Left ventricle myocardium inferior (tissue), 1 donor: ENCODE results near the gene GATAD1. TPM values are rescaled to one million over a fixed set of nuclear protein-coding genes. Genes with fewer than 3 reads are reported as not detected.

Experiments
- DNase-seq: peaks from one replicate; pipeline ENCODE4 v3.0.0-alpha.2; 2020
- H3K27ac ChIP-seq: fragments of 200-600 bp; replicated peaks from 2 replicates; pipeline ENCODE4 v1.8.0; 2021
- H3K27me3 ChIP-seq: fragments of 200-600 bp; 2 replicates; pipeline ENCODE4 v1.8.0; 2021; ENCODE audit warnings: low read depth
- H3K36me3 ChIP-seq: fragments of 200-600 bp; 2 replicates; pipeline ENCODE4 v1.8.0; 2021
- H3K4me1 ChIP-seq: fragments of 200-600 bp; 2 replicates; pipeline ENCODE4 v1.8.0; 2021
- H3K4me3 ChIP-seq: fragments of 200-600 bp; 2 replicates; pipeline ENCODE4 v1.8.0; 2021; ENCODE audit warnings: mild to moderate bottlenecking, moderate library complexity
- H3K9me3 ChIP-seq: fragments of 200-600 bp; replicated peaks from 2 replicates; pipeline ENCODE4 v1.8.0; 2021
- CTCF ChIP-seq: fragments of 200-600 bp; IDR thresholded peaks from 2 replicates; pipeline ENCODE4 v1.8.0; 2021; ENCODE audit warnings: antibody characterized with exemption, mild to moderate bottlenecking, borderline replicate concordance
- intact Hi-C: fragments of 100-400 bp; cut with micrococcal nuclease; formaldehyde crosslinking; loops from one replicate; pipeline ENCODE4 v1.11.0; 2022
- total RNA-seq: library from RNA; stranded (reverse); fragmentation: NEBNext Ultra II Directional; extraction: Animal tissue kit (Norgen Biotek cat#: 25700); gene quantifications from one replicate; pipeline ENCODE4 v1.2.1, GENCODE V29; 2021
- donor health status: DM: no; HTN: yes; CAD: no; lungs with severe emphysema.

The GATAD1 gene
- total RNA-seq, 1 donor from 2014 or later, result 15.4 TPM

DNA sequence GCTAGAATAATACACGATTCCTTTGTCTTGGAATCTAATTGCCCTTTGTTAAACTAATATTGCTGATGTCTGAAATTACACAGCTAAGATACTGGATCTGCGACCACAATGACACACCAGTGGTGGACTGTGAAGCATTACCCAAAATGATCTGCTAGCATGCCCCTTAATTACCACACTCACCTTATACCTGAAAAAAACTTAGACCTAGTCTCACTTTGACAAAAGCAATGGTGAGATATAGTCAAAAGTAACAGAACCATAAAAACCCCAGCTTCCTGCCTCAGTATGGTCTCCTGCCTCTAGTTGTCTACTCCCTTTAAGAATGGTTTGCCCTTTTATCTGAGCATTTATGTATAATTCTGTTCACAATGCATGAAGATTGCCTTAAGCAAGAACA is 51.3 kb downstream of the GATAD1 start:
- Histone ChIP-seq H3K4me1 (no peaks in the 10 kb centered on the region), H3K36me3 (peaks cover 81% of the 10 kb centered on the region), H3K4me3 (no peak overlapping the region), H3K27ac (no peak overlapping the region), H3K27me3 (no peaks in the 10 kb centered on the region), H3K9me3 (no peaks in the 10 kb centered on the region)
- TF ChIP-seq CTCF, result no peak
- DNase-seq, result no peak
- intact Hi-C loops, result no loop called here

DNA sequence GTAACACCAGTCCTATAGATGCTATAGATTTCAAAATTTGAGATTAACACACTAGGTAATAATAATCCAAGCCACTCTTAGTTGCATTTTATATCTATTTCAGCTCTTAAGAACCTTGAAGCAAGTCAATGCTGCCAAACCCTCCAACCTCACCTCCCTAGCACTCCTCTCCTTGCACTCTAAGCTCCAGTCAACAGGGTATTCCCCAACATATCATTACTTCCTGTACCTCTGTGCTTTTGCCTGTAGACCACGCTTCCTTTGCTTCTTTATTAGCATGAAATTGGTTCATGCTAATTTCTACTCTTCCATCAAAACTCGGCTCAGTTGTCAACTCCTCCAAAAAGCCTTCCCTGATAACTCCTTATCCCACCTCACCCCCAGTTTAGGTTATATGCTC is 56.5 kb downstream of the GATAD1 start:
- intact Hi-C loops, result no loop called here
- no peak for DNase-seq
- no peak for TF ChIP-seq CTCF
- no peaks in the 10 kb centered on the region for H3K9me3 ChIP-seq
- no peak overlapping the region for H3K27ac ChIP-seq
- peaks cover 95% of the 10 kb centered on the region for H3K36me3 ChIP-seq
- H3K4me1 ChIP-seq, result peaks cover 5% of the 10 kb centered on the region
- H3K4me3 ChIP-seq, result no peak overlapping the region
- H3K27me3 ChIP-seq, result no peaks in the 10 kb centered on the region

DNA sequence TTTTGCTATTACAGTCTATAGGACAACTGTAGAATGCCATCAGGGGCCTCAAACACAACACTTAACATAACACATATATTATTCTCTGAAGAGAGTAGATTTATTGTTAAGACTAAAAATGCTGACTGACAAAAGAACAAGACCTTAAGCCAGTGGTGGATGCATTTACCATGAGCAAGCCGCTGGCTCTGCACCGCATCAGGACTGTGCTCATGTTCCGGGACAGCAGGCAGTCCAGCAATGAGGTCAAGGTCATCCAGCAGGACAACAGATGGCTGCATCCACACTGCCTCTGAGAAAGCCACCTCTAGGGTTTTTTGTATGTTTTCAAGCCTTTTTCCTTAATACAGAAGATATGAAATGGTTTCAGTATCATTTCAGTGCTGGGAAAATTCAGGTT is 57.3 kb downstream of the GATAD1 start:
- intact Hi-C loops, result no loop called here
- peaks cover 5% of the 10 kb centered on the region for H3K4me1 ChIP-seq
- no peaks in the 10 kb centered on the region for H3K27me3 ChIP-seq
- no peaks in the 10 kb centered on the region for H3K9me3 ChIP-seq
- no peak overlapping the region for H3K4me3 ChIP-seq
- H3K36me3 ChIP-seq, result peaks cover 95% of the 10 kb centered on the region
- no peak for TF ChIP-seq CTCF
- H3K27ac ChIP-seq, result no peak overlapping the region
- no peak for DNase-seq

GRCh38 chr7:92506363-92506762 is 59.1 kb downstream of the GATAD1 start:
- TF ChIP-seq CTCF, result no peak
- Histone ChIP-seq H3K27me3 (no peaks in the 10 kb centered on the region), H3K27ac (no peak overlapping the region), H3K4me1 (peaks cover 5% of the 10 kb centered on the region), H3K36me3 (peaks cover 93% of the 10 kb centered on the region), H3K4me3 (no peak overlapping the region), H3K9me3 (no peaks in the 10 kb centered on the region)
- intact Hi-C loops, result no loop called here
- no peak for DNase-seq

- intact Hi-C loops, result no loop called here
- no peak for TF ChIP-seq CTCF
- no peak overlapping the region for H3K4me3 ChIP-seq
- peaks cover 5% of the 10 kb centered on the region for H3K4me1 ChIP-seq
- H3K36me3 ChIP-seq, result peaks cover 87% of the 10 kb centered on the region
- H3K9me3 ChIP-seq, result no peaks in the 10 kb centered on the region
- H3K27me3 ChIP-seq, result no peaks in the 10 kb centered on the region
- no peak for DNase-seq
- no peak overlapping the region for H3K27ac ChIP-seq
These were observed 61.7 kb downstream of the GATAD1 start for GRCh38 chr7:92508946-92509345.

Other genes with a start within 250 kb of the GATAD1 start
- 30.7 TPM for gene KRIT1, start 201.6 kb upstream of the GATAD1 start, total RNA-seq
- gene ANKIB1, start 201.5 kb upstream of the GATAD1 start, total RNA-seq, result 49.9 TPM
- gene ERVW-1, start 30.5 kb downstream of the GATAD1 start, total RNA-seq, result not detected
- gene PEX1, start 81.0 kb downstream of the GATAD1 start, total RNA-seq, result 13.8 TPM
- gene RBM48, start 81.3 kb downstream of the GATAD1 start, total RNA-seq, result 14.1 TPM
- gene FAM133B, start 142.9 kb downstream of the GATAD1 start, total RNA-seq, result 13.6 TPM